HG03520 (cell line): ENCODE data around the gene CD80.
A peak's percentile ranks its signal among the peaks of the same experiment; 100 is the strongest.

Experiments
- ATAC-seq: cut with Tn5 transposase; IDR thresholded peaks from one replicate; pipeline ENCODE4 v1.9.1; 2021; ENCODE audit warnings: mild to moderate bottlenecking, moderate library complexity; ENCODE audit not compliant: unreplicated experiment

CD80 gene

DNA sequence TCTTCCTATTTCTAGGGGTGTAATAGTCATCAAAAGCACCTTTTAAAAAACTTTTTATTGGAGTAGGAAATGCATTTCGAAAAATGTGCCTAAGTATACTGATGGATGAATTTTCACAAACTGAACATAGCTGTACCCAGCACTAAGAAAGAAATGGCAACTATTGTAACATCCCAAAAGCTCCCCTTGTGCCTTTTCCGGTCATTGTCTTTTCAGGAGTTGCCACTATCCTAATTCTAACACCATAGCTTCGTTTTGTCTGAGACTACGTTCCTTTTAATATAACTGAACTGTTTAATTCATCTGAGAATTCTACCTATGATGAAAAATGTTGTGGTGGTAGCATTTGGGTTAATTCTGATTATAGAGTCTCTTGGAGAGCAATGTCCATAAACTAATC, 59.1 kb downstream of the CD80 start:
- ATAC-seq, result no peak

GRCh38 chr3:119498186-119499011, 61.0 kb downstream of the CD80 start, which contains the start of gene TIMMDC1:
Gene TIMMDC1 (plus strand): TSS chr3:119498547. CDS start chr3:119498734, 187 bp downstream.
- peak; percentile 97 for ATAC-seq

DNA sequence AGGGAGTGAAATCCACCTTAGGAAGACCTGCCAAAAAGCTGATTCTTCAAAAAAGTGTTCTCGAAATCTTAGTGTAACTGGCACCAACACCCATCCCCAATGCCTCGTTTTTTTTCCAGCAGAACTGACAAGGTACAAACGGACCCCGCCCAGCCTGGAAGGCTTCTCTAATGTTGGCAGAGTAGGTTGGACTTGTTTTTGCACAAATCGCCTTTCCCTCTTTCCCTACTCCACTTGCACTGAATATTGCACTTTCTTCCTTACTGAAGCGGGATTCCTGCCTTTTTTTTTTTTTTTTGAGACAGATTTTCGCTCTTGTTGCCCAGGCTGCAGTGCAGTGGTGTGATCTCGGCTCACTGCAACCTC, 61.6 kb downstream of the CD80 start:
- no peak for ATAC-seq

DNA sequence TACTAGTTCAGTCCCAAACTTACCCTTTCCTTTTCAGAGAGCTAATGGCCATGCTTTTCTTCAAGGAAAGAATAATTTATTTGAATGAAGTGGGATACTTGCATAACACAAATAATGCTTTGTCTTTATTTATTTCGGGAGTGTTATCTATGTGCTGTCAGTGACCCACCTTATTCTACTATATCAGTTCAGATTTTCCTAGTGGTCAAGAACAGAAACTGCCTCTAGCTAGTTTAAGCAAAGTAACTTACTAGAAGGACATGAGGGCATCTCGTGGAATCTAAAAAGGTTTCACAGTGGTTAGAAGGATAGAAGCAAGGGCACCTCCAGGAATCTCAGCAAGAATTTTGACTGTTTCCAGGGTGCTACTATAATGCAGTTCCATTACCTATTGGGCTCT, 64.8 kb downstream of the CD80 start:
- ATAC-seq, result no peak

- ATAC-seq, result no peak
Measured at GRCh38 chr3:119492810-119493209, 66.6 kb downstream of the CD80 start.

- ATAC-seq, result no peak
Measured at GRCh38 chr3:119492128-119492527, 67.3 kb downstream of the CD80 start.

DNA sequence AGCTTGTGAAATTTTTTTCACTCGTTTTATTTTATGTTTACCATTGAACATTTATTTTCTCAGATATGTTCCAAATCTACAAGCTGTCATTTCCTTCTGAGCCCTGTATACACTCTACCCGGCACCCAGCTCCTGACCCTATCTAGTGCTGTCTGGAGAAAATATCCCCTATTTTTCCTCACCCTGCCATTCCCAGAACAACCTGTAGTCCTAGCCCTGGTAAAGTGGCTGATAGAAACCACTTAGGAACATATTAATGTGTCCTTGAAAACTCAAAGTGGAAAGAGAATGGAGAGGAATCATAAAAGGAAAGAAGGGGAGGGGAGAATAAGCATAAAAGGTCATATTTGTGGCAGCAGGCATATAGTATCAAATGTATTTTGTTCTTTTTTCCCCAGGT, 69.3 kb downstream of the CD80 start:
- no peak for ATAC-seq

DNA sequence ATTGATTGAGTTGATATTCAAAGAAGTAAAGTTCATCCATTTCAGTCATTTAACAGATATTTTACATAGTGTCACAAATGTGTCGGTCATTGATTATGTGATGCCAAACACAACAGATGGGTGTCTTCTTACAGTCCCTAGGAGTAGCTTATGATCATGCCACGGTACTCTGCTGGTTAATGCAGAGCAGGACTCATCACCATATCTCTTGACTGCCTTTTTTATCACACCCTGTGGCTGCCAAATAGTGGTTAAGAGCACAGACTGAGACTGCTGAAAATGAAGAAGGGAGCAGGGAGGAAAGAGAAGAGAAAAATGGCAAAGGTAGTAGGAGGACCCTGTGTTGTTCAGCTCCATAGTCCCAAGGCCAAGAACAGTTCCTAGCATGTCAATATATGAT, 73.9 kb downstream of the CD80 start:
- ATAC-seq, result no peak

DNA sequence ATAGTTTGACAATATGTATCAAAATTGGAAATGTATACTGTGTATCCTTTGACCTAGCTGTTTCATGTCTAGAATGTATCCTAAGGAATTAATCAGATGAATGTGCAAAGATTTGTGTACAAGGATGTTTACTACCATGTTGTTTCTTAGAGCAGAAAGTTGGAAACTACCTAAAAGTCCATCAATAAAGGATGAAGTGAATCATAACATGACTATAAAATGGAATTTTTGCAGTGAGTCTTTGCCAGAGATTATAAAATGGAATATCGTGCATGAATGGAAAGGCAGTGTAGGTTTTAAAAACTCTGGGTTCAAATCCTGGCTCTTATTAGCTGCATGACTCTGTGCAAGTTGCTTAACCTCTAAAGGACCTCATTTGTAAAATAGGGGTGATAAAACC, 76.3 kb downstream of the CD80 start:
- no peak for ATAC-seq

DNA sequence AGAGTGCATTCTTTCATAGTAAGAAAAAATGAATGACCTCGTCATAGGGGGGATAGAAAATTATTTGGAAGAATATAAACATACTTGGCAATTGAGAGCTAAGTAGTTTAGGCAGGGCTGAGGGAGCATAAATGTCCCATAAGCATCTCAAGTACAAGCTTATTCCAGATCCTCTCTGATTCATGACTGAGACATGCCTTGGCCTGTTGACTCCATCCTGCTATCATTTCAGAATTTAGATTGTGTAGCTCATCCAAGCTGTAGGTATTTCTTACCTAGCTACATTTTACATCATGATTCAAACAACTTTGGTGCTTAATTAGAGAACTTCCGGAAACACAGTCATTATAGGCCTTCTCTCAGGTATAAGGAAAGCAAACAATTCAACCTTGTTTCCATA, 78.3 kb downstream of the CD80 start:
- no peak for ATAC-seq
